NCI-H1436 treated with DMSO at 0.1 percent for 48 hours (cell line): ENCODE data around the gene SPG7.

ENCODE experiments used
- DNase-seq: peaks from one replicate; lab custom pipeline; 2025; lab: John Stamatoyannopoulos, UW

SPG7 gene

DNA sequence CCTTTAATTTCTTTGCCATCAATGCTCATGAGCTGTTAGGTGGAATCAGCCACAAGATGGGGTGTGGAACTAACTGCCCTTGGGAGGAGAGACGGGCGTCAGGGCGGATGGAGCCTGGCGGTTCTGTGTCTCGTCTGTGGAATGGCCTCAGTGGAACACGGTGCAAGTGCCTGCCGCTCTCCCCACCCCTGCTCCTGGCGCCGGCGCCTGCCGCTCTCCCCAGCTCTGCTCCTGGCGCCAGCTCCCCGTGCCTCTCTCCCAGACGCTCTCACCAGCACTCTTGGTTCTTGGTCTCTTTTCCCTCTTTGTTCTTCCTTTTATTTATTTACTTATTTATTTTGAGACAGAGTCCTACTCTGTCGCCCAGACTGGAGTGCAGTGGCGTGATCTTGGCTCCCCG is 39.1 kb downstream of the SPG7 start:
- DNase-seq: no peak

DNA sequence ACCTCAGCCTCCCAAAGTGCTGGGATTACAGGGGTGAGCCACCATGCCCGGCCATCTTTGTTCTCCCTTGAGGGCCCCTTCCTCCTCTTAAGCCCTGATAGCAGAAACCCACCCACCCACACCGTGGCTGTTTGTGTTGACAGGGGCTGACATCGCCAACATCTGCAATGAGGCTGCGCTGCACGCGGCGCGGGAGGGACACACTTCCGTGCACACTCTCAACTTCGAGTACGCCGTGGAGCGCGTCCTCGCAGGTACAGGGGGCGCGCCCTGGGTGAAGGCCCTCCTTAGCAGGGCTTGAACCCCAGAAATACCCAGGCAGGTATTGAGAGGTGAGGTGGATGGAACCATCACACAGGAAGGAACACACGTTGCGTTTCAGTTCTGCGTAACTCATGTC is 39.7 kb downstream of the SPG7 start:
- DNase-seq: no peak

DNA sequence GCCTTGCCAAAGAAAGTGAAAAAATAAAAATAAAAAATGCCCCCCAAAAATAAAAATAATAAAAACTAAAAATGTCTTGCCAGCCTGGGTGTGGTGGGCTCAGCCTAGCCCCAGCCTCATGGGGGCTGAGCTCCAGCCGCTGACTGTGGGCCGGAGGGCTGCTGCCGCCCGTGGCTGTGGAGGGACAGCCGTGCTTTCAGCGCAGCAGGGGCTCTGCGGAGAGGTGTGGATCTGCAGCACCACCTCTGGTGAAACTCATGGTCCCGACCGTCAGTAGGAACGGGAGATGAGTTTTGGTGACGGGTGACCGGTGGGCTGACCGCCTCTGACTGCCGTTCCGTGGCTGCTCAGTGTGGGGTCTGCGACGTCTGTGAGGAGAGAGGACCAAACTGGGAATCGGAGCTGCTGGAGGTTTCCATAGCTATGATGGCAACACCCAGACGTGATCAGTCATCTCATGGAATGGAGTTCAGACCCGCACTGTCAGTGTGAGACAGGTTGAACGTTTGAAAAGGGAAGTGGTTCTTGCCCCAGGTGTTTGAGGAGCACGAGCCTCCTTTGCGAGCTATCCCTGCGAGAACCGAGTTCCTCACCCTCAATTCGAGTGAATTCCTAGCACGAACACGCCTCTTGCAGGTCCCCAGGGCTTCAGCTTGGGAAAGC is 40.3 kb downstream of the SPG7 start:
- DNase-seq: no peak

DNA sequence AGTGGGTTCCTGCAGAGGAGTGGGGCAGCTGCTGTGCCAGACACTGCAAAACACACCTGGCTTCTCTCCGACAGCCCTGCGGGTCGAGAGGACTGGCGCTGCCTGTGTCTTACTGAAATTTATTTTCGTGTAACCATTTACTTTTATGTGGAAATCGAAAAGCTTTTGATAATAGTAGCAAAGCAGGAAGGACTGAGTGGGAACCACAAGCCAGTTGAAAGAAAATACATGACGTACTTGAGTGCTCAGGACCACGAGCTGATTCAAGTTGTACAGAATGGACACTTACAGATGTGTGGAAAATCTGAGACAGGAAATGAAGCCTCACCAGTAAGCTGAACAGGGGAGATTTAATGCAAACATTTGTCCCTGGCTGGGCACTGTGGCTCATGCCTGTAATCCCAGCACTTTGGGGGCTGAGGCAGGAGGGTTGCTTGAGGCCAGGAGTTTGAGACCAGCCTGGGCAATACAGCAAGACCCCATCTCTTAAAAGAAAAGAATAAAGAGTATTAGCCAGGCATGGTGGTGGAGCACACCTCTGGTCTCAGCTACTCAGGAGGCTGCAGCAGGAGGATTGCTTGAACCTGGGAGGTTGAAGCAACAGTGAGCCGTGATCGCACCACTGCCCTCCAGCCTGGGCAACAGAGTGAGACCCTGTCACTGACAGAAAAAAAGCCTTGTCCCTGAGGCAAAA is 41.0 kb downstream of the SPG7 start:
- DNase-seq: no peak

DNA sequence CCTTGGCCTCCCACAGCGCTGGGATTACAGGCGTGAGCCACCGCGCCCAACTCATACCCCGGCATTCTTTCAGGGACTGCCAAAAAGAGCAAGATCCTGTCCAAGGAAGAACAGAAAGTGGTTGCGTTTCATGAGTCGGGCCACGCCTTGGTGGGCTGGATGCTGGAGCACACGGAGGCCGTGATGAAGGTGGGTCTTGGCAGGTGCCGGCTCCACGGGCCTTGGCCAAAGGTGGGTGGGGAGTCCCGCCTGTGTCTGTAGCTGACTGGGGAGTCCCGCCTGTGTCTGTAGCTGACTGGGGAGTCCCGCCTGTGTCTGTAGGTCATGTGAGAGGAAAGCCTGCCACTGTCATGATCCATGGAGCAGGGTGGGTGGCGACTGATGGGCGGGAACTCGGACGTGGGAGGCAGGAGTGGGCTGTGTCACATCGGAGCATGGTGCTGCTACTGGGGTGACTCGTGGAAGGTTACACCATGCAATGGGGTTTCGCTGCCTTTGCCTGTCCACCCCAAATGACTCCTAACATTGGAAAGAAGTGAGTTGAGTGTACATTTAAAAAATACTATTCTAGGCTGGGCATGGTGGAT is 42.3 kb downstream of the SPG7 start:
- no peak for DNase-seq

DNA sequence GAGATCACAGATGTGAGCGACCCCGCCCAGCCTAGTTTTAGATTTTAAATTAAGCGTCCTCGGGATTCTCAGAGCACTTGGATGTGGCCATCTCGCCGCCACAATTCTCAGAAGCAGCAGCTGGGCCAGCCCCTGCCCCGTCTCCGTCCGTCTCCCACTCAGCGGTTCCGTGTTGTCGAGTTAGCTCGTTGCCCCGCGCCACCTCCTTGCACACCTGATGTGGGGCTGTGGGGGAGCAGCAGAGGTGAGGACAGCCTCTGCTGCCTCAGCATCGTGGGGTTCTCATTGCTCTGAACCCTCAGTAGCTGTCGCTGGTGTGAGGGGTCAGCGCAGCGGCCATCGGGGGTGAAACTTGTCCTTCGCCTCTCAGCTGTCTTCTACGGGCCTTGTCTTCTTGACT is 44.1 kb downstream of the SPG7 start:
- DNase-seq: no peak

DNA sequence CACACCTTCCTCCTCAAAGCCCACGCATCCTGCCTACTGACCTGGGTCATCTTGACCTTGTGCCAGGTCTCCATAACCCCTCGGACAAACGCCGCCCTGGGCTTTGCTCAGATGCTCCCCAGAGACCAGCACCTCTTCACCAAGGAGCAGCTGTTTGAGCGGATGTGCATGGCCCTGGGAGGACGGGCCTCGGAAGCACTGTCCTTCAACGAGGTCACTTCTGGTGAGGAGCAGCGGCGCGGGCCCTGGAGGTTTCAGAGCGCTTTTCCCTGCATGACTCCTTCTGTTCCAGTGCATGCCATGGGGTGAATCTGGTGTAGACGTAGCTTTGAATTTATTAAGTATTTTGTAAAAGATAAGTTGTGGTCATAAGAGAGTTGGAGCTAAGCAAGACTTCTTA is 44.7 kb downstream of the SPG7 start:
- DNase-seq: no peak

DNA sequence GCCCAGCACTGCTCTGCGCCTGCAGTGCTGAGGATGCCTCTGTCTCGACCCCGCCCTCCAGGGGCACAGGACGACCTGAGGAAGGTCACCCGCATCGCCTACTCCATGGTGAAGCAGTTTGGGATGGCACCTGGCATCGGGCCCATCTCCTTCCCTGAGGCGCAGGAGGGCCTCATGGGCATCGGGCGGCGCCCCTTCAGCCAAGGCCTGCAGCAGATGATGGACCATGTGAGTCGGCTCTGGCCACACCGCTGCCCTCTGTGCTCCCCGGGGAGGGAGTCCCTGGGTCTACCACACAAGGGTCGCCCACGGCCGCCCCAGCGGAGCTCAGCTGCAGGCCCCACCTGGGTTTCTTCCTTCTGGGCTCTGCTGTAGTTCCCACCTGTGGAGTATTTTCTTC is 45.5 kb downstream of the SPG7 start:
- no peak for DNase-seq

DNA sequence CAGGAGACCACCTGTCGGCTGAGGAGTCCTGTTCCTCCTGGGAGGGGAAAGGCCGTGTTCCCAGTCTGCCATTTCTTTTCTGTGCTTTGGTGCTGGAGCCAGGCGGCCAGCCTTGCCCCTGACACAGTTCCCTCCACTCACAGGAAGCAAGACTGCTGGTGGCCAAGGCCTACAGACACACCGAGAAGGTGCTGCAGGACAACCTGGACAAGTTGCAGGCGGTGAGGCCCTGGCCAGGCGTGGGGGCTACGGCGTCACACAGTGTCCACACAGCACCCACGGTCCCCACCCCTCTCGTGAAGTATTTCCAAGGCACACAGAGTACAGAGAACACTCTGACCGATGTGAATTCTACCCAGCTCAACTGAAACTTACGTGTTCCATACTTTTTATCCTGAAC is 46.1 kb downstream of the SPG7 start:
- DNase-seq: no peak

DNA sequence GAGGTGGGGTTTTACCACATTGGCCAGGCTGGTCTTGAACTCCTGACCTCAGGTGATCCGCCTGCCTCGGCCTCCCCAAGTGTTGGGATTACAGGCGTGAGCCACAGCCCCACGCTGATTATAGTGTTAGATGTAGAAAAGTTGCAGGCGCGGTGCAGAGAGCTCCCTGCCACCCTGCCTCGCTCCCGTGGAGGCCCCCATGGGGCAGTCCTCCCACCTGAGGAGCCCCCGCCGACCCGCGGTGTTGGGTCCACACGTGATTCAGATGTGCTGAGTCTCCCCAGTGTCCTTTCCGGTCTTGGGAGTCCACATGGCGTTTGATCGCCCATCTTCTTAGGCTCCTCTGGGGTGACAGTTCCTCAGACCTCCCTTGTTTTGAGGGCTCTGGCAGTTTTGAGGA is 47.1 kb downstream of the SPG7 start:
- no peak for DNase-seq

DNA sequence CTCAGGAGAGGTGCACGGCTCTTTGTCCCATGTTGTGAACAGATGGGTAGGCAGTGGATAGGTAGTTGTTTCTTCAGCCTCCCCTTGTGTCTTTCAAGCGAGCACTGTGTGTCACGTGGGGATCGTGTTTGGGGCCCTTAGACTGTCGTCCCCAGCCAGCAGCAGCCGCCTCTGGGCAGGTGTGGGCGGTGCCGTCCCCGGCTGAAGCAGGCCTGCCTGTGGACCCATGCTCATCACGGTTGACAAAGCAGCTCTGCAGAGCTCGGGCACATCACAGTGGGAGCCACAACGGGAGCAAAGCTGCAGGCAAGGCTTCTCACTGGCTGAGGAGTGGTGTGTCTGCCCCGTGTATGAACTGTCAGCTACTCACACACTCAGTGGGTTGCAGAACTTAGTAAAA is 47.6 kb downstream of the SPG7 start:
- DNase-seq: no peak

DNA sequence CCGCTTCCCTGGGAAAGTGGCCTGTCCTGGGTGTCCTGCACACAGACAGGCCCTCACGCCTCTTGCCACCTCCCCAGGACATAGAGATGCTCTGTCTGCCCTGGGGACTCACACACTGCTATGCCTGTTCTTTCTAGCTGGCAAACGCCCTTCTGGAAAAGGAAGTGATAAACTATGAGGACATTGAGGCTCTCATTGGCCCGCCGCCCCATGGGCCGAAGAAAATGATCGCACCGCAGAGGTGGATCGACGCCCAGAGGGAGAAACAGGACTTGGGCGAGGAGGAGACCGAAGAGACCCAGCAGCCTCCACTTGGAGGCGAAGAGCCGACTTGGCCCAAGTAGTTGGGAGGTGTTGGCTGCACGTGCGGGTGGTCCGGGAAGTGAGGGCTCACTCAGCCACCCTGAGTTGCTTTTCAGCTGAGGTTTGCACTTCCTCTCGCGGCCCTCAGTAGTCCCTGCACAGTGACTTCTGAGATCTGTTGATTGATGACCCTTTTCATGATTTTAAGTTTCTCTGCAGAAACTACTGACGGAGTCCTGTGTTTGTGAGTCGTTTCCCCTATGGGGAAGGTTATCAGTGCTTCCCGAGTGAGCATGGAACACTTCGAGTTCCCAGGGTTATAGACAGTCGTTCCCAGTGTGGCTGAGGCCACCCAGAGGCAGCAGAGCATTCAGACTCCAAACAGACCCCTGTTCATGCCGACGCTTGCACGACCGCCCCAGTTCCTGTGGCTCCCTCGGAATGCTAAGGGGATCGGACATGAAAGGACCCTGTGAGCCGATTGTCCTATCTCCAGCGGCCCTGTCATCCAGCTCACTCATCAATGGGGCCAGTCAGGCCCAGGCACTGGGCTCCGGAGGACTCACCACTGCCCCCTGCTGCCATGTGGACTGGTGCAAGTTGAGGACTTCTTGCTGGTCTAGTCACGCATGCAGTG is 48.8 kb downstream of the SPG7 start:
- no peak for DNase-seq

DNA sequence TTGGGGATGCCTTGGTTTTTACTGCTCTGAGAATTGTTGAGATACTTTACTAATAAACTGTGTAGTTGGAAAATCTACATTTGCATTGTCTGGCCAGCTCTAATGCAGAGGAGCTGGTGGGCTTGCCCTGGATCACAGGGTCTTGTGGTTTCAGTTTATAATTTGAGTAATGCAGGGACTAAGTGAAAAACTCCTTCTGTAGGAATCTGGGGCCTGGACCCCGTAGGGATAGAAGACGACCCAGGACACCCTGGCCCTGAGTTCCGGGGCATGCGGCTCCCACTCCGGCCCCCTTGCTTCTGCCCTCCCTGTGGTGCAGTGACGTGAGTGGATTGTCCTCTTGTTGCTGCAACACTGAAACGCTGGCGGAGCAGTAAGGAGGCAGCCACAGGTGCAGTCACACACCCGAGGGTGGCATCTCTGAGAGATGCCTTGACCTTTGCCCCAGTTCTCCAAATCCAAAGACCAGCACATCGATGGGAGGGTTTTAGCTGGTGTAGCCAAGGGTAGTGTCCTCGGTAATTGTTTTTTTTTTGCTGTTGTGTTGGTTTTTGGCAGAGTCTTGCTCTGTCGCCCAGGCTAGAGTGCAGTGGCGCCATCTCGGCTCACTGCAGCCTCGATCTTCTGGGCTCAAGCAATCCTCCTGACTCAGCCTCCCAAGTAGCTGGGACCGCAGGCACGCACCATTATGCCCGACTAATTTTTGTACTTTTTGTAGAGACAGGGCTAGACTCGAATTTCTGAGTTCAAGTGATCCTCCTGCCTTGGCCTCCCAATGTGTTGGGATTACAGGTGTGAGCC is 49.7 kb downstream of the SPG7 start:
- DNase-seq: no peak

DNA sequence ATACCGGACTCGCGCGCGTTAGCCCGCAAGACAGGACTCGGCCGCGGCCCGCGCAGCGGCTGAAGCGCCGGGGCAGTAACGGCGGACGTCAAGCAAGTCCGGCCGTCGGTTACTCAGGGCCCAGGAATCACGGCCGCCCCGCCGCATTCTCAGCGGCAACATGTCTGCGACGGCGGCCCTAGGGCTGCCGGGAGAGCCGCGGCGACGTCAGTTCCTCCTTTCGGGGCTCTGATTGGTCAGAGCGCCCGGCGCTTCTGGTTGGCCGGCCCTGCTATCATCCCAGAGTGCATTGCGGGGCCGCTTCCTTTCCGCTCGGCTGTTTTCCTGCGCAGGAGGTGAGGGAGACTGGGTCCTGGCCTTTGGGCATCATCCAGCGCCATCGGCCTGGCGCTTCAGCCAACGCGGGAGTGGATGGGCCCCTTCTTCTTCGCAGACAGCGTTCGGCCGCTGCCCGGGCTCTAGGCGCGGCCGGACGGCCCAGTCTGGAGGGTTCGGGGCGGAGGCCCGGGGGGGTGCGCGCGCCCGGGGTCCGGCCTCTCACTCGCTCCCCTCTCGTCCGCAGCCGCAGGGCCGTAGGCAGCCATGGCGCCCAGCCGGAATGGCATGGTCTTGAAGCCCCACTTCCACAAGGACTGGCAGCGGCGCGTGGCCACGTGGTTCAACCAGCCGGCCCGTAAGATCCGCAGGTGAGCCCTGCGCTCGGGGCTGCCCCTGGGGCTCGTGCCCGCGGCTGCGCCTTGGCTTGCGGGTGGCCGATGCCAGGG is 52.4 kb downstream of the SPG7 start, which contains the start of gene RPL13:
RPL13 (plus strand) TSS at position 305 of the 764 bp plus-strand sequence; CDS start at position 583, 278 bp downstream.
- peak; percentile 55 for DNase-seq

DNA sequence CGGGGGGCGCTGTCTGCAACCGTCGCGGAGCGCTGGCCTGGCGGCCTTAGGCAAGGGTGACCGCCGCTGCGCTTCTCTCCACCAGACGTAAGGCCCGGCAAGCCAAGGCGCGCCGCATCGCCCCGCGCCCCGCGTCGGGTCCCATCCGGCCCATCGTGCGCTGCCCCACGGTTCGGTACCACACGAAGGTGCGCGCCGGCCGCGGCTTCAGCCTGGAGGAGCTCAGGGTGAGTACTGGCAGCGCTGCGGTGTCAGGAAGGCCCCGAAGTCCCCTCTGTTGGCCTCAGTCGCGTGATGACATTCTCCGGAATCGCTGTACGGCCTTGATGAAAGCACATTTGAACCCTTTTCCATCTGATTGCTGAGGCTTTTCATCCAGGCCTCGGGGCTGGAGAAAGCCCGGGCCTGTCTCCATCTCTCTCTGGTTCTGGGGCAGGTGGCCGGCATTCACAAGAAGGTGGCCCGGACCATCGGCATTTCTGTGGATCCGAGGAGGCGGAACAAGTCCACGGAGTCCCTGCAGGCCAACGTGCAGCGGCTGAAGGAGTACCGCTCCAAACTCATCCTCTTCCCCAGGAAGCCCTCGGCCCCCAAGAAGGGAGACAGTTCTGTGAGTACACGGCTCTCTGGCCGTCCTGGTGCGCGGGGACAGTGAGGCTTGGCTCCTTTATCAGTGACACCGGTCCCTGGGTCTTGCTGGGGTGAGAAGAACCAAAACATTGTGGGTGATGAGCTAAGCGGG is 53.1 kb downstream of the SPG7 start:
- DNase-seq: no peak

DNA sequence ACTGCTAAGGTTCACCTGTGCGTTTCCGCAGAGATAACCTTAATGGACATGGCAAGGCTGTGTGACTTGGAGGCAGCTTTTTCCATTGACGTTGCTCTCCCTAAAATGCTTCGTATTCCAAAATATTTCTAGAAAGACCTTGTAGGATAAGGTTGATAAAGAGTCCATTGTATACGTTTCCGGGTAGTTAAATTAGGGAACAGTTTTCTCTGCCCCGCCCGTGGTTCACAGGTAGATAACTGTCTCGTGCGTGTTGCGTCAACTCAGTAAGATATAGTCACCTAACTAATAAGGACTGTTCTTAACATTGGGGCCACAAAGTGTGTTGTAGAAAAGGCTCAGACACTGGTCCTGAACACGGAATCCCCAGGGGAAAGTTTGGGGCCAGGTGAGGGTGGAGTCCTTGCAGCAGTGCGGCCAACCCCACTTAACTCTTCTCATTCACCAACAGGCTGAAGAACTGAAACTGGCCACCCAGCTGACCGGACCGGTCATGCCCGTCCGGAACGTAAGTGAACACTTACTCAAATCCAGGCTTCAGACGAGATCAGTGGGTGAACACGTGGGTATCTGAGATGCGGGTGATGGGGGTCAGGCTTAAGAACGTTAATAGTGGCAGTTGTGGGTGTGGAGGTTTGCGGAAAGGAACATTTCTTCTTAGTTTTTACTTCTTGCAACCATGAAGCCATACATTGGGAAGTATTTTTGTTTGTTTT is 53.8 kb downstream of the SPG7 start:
- DNase-seq: no peak

DNA sequence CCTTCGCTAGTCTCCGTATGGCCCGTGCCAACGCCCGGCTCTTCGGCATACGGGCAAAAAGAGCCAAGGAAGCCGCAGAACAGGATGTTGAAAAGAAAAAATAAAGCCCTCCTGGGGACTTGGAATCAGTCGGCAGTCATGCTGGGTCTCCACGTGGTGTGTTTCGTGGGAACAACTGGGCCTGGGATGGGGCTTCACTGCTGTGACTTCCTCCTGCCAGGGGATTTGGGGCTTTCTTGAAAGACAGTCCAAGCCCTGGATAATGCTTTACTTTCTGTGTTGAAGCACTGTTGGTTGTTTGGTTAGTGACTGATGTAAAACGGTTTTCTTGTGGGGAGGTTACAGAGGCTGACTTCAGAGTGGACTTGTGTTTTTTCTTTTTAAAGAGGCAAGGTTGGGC is 54.7 kb downstream of the SPG7 start:
- DNase-seq: no peak

DNA sequence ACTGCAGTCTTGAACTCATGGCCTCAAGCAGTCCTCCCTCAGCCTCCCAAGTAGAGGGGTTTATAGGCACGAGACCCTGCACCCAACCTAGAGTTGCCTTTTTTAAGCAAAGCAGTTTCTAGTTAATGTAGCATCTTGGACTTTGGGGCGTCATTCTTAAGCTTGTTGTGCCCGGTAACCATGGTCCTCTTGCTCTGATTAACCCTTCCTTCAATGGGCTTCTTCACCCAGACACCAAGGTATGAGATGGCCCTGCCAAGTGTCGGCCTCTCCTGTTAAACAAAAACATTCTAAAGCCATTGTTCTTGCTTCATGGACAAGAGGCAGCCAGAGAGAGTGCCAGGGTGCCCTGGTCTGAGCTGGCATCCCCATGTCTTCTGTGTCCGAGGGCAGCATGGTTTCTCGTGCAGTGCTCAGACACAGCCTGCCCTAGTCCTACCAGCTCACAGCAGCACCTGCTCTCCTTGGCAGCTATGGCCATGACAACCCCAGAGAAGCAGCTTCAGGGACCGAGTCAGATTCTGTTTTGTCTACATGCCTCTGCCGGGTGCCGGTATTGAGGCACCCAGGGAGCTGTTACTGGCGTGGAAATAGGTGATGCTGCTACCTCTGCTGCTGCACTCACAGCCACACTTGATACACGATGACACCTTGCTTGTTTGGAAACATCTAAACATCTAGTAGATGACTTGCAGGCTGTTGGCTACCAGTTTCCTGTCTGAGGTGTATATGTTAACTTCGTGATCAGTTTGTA is 55.6 kb downstream of the SPG7 start:
- no peak for DNase-seq
